IPS-11a (cell line): ENCODE measurements around the gene RANBP17.
"Not testable (repeated sequence)": the region's sequence is repeated elsewhere in the genome, so short reads cannot be mapped to it uniquely, and the experiment has no call there.

Experiments
- H3K4me3 ChIP-seq: one replicate; pipeline ENCODE4 v1.5.1; 2013; ENCODE audit warnings: low read depth, low read length, control low read depth

RANBP17 gene

DNA sequence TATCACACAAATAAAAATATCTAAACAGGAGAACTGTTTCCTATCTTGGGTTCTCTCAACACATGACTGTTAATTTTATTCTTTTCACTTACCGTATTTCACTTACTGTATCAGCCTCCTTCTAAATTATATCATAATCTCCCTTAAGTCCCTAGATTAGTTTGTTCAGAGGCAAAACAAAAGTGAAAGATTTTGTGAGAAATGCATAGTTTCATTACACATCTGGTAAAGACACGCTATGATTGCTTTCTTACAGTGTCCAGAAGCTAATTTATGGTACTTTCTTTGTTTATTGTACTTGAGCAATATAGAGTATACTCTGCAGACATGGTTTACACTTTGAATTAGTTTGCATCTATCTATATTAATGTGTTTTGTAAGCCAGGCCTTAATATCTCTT is 287.5 kb downstream of the RANBP17 start:
- no peak overlapping the region for H3K4me3 ChIP-seq

DNA sequence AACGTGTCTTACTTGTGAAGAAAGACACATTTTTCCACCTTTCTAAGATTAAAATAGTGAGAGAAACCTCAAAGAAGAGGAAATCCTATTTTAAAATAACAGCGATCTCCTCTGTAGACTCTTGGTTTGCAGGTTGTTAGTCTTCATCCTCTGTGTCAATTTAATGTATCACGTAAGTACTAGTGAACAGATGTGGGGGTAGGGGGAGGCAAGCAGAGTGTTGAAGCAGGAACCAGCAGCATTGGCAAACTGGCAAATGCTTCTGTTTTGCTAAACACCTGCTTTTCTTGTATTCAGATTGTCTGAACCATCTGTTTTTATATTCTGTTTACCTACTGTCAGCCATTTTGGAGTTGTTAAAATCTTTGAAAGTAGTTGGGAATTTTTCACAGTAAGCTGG is 288.0 kb downstream of the RANBP17 start:
- H3K4me3 ChIP-seq, result no peak overlapping the region

DNA sequence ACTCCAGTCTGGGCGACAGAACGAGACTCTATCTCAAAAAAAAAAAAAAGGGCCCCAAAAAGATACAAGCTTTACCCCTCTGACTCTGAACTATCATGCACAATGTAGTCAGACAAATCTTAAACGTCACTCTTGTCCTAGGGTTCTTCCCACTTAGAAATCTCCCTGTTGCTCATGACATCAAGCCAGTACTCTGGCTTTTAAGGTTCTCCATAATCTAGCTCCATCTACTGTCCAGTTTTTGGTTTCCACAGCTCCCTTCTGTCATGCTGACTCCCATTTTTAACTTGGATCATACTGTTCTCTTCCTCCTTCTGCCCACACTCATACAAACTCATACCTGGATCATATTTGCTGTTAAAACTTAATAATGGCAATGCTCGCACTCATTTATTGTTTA is 290.6 kb downstream of the RANBP17 start:
- no peak overlapping the region for H3K4me3 ChIP-seq

DNA sequence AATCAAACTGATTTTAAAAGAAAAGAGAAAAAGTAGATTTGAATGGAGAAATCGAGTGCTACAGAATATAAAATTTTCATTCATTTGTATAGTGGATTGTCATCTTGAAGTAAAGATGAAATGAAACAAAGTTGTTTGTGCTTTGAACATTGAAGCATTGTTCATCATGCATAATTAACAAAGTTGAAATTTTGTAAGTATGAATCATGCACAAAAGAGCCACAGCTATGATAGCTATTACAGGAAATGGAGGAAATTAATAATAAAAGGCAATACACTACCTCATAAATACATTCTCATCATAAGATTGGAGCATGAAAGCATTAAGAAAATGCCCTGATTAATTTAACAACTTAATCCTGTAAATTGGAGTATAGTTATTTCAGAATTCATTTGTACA is 293.8 kb downstream of the RANBP17 start:
- H3K4me3 ChIP-seq, result no peak overlapping the region

DNA sequence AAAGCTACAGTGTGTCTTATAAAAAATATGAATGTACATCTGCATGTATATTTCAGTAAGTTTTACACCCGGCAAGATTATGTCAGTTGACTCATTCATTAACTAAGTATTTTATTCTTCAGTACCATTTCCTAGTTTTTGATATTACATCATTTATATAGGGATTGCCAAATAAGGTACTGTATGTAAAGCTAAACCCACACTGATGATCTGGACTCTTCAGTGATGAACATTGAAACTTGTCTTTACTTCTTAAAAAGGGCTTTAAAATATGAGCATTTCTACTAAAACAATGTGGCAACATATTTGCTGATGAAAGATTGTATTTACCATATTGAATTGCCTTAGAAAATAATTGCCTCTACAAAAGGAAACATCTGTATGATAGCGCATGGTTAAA is 295.5 kb downstream of the RANBP17 start:
- H3K4me3 ChIP-seq, result no peak overlapping the region

DNA sequence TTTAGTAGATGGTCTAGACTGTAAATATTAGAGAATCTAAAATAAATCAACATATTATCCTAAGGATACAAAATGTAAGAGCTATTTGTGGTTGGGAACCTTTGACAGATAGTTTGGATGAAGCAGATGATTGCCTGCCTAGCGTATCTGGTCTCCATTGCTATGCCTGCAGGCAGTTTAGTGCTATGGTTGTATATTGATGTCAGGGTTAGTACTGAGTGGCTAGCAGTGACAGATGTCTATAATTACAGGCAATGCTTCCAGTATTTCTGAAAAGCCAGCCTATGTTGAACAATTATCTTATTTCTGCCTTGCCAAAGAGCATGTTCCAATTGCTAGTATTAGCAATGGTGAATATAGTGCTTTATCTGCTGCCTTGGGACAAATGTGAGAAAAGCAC is 296.0 kb downstream of the RANBP17 start:
- no peak overlapping the region for H3K4me3 ChIP-seq

DNA sequence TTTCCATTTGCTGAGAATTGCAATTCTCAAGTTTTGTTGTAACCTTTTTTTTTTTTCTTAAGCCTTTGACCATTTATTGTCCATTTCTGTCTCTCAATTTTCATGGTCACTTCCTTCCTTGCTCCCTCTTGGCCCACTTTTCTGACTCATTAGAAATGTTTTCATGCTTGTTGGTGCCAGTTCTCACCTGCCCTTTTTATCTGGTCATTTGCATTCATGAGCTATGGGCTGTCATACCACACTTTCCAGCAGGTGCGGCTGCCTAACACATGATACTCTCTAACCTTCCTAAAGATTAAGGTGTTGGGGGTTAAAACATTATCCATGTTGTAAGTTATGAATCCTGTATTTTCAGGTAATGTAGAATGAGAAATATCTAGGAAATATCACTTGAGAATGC is 296.8 kb downstream of the RANBP17 start:
- no peak overlapping the region for H3K4me3 ChIP-seq

DNA sequence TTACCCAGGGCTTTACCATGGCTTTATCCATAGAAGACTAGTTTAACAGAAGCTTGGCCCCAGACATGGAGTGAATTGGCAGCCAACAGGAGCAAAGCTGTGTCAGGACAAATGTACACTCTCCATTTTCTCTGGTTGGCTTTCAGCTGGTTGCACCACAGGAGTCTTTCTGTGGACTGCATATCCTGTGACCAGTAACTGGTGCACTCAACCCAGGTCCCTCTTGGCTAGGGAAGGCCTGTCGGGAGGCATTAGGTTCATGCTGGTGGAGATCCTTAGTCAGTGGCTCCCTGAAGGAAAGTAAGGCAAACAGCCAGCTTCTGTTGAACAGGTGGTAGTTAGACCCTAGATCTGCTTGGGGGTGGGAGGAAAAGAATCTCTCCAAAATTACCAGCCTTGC is 300.3 kb downstream of the RANBP17 start:
- no peak overlapping the region for H3K4me3 ChIP-seq

DNA sequence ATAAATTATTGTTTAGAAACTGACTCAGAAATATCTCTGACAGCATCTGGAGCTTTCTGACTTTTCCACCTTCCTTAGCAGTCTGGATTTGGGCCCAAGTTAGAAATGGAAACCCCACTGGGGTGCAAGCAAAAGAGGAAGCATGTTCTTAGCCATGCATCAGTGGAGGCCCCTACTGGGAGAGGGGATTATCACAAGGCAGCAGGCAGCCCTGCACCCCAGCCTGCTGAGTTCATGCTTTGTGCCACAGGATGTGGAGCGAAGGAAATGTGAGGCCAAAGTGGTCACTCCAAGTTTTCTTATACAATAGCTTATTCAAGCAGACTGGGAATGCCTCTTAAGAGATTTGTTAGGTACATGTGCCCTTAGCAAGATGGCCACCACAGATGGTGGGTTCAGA is 300.8 kb downstream of the RANBP17 start:
- no peak overlapping the region for H3K4me3 ChIP-seq

DNA sequence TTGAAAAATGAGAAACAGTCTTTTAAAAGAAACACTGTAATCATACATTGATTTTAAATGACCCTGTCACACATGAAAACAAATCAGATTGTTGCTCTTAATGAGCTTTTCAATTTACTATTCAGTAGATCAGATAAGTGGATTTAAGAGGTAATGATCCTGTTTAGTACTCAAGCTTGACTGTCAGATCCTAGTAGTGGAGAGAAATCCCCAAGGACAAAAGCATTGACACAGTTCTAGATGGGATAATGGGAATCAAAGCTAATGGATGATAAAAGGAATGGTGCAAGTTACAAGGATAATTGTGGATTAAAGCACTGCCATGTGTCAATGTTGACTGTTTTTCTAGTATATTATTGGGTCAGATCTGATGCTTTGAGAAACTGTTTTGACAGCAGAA is 304.9 kb downstream of the RANBP17 start:
- no peak overlapping the region for H3K4me3 ChIP-seq

DNA sequence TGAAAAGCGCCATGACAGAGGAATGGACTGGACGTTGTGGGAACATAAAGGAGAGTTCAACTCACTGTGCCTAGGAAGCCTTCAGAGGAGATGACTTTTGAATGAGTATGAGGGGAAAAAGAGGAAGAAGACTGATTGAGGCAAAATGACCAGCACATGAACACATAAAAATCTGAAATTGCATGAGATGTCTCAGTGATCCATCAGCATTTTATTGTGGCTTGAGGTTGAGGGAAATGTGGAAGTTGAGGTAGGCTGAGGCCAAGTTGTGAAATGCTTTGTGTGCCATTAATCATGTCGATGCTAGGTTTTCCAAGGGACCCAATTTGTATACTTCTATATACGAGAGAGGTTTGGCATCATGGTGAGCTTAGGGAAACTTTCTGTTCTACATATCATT is 306.4 kb downstream of the RANBP17 start:
- no peak overlapping the region for H3K4me3 ChIP-seq

DNA sequence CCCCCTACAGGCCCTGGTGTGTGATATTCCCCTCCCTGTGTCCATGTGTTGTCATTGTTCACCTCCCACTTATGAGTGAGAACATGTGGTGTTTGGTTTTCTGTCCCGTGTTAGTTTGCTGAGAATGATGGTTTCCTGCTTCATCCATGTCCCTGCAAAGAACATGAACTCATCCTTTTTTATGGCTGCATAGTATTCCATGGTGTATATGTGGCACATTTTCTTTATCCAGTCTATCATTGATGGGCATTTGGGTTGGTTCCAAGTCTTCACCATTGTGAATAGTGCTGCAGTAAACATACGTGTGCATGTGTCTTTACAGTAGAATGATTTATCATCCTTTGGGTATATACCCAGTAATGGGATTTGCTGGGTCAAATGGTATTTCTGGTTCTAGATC is 313.1 kb downstream of the RANBP17 start:
- H3K4me3 ChIP-seq, result not testable (repeated sequence)

DNA sequence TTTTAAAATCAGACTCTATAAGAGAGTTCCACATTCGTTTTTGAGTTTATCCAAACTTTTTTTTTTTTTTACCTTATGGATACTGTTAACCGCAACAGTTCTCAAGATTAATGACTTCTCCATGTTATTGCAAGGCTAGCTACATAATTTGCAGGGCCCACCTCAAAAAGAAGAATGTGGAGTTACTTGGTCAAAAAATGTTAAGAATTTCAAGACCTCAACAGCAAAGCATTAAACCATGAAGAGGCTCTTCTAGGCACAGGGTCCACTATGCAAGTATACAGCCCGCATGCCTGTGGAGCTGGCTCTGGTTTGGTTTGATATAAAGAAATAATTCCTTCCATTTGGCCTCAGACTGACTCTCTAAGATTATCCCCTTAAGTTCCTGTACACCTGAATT is 313.9 kb downstream of the RANBP17 start:
- no peak overlapping the region for H3K4me3 ChIP-seq

DNA sequence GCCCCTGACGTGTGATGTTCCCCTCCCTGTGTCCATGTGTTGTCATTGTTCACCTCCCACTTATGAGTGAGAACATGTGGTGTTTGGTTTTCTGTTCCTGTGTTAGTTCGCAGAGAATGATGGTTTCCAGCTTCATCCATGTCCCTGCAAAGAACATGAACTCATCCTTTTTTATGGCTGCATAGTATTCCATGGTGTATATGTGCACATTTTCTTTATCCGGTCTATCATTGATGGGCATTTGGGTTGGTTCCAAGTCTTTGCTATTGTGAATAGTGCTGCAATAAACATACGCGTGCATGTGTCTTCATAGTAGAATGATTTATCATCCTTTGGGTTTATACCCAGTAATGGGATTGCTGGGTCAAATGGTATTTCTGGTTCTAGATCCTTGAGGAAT is 316.4 kb downstream of the RANBP17 start:
- not testable (repeated sequence) for H3K4me3 ChIP-seq

DNA sequence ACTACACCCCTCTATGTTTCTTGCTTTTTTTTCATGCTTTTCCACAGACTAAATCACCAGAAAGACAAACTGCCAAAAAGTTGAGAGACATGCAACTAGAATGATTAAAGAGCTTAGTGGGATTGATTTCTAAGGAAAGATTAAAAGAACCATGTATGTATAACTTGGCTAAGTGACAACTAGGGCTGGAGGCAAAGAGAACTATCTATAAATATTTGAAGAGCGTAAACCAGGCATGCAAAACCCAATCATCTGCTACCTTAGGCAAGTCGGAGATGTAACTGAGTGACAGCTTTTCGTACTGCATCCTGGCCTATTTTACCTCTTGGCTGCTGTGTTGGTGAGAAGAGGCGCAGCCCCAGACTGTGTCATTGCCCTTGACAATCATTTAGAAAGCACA is 326.2 kb downstream of the RANBP17 start:
- no peak overlapping the region for H3K4me3 ChIP-seq

DNA sequence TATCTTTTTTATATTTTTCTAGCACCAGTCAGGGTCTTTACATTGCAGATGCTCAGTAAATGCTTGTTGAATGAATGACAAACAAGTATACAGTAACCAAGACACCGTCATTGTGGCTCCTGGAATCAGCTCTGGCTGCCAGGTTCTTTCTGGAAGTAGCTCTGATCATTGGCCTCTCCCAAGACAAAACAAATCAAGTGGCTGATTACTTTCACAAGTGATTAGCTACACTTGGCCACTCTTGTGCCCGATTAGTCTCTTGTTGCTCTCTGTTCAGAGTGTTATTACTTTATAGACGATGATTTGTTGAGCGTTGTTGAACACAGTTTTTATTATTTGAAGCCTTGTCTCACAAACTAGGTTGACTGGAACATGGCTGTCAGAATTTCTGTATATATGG is 327.6 kb downstream of the RANBP17 start:
- no peak overlapping the region for H3K4me3 ChIP-seq

DNA sequence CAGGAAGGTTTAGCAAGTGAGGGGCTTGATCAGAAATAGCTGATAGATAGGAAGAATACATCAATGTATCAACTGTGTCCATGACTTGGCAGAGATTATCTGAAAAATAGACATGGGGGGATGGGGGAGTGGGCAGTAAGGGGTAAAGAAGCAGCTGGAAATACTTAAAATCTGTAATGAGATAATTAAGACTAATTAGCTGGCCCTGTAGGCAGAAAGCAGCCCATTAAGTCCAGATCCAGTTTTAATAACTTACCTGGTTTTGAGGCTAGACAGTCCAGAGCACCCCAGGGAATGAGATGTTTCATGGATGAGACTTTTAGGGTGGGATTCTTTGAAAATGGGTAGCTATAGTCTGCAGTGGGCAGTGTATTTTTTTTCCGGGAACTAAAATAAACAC is 330.3 kb downstream of the RANBP17 start:
- H3K4me3 ChIP-seq, result no peak overlapping the region

DNA sequence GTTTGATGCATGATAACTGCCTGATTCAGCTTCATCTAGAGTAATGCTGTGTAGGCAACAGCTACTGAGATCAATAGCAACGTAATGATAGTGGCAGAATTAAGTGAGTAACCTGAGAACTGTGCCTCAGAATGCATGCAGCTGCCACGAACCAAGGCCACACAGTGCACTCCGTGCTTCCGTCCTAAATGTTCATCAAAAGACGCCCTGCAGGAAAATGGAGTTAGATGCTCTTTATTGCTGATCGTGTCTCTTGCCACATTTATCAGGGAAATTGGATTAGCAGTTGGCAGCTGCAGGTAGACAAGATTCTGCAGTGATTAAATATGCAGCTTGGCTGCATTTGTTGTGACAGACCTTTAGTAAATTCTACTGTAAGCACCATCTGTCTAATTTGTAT is 339.5 kb downstream of the RANBP17 start:
- no peak overlapping the region for H3K4me3 ChIP-seq

DNA sequence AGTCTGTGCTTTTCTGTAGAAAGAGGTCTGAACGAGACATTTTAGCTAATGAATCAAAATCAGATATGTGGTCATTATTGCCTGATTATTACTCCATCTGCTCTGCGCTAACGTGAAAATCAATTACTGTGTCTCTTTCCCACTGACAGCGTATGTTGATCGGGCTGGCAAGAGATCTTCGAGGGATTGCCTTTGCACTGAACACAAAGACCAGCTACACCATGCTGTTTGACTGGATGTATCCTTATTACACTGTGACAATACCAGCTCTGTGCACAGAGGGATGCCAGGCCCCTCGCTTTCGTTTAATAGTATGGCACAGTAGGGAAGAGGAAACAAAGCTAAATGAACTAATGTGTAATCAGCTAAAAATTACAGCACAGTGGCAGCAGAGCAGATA is 343.6 kb downstream of the RANBP17 start:
- no peak overlapping the region for H3K4me3 ChIP-seq

DNA sequence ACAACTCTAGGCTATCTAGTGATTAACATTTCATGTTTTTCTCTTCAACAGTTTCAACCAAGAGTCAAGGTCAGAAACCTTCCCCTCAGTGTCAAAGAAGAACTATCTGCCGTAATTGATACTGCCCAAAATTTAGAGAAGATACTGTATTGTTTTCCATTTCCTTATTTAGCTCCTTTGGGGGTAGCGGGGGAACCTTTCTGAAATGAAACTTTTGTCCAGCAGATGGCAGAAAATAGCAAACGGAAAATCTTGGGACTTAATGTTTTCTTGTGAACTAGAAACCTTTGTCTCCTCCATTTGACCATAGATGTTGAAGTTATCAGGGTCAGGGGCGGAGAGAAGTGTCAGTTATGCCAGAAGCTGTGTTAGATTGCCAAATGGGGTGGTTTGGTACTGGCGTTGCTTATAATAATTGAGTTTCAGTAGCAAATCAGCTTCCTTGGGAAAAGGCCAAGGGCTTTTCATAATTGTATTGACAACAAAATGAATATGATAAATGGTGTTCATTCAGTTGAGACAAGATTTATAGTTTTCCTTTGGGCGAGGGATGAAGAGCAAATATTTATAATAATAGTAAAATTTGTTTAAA is 345.5 kb downstream of the RANBP17 start:
- H3K4me3 ChIP-seq, result no peak overlapping the region

DNA sequence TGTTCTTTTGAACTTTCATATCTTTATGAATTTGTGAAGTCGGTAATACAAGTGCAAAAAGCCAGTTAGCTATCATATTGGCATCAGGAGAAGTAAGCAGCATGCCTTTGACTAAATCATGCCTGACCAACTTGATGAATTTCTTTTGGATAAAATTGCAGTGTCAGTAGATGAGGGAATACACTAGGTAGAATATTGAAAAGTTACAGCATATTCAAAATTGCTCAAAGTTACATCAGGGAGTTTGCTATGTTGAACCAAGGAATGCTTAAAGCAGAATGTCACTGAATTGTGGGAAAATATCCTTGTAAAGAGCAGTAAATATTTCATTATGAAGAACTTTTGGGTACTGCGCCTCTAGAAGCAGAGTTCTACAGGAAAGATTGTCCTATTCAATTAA is 360.1 kb downstream of the RANBP17 start:
- H3K4me3 ChIP-seq, result no peak overlapping the region

DNA sequence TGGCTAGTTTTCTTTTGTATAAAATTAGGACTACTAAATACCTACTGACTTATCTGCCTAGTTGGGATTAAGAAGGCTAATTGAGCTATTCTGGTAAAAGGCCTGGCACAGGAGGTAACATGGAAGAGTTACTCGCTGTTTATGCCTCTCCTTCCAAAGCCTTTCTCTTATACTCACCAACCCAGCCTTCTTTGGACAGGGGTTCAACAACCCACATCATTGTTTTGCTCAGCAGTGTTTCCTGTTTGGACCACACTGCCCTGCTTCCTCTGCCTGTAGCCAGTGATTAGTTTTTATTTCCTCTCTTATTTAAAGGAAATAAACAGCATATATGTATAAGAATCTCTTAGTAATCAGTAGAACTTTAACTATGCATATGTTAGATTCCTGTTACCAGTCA is 362.1 kb downstream of the RANBP17 start:
- H3K4me3 ChIP-seq, result no peak overlapping the region

DNA sequence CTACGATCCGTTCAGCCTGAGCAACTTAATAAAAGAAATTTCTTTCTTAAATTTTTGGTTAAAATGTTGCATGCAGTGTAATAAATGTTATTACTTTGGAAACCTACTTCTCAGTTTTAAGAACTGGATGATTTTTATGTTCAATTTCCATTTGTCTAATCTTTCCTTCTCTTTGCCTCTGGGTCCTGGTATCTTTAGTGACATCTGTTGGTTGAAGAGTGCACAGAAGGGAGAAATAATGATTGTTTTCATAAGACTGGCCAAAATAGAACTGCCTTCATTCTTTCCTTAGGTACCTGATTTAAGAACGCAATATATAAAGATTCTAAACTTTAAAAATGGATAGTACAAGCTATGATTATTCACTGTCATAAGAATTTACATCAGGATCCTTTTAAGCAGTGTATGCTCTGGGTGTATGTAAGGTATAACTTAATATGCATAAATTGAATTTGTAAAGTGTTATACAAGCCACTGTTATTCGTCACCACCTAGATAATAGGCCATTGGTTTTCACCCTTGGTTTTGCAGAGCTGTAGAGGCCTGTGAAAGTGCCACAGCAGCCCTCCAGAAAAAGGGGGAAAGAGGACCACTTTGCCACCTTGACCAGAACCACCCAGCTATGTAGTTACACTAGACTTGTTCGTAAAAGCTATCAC is 364.4 kb downstream of the RANBP17 start:
- no peak overlapping the region for H3K4me3 ChIP-seq
